ENCODE results near the gene PDE1A. TPM values are rescaled to one million over a fixed set of nuclear protein-coding genes. Genes with fewer than 3 reads are reported as not detected.

Gene PDE1A
- total and polyA plus RNA-seq, 2 of the 13 experiments (the other 11 are each of a cell fraction or from before 2014, with no cell fraction given): not detected

- BruUV-seq (replicated peaks): no TSS peak
- ATAC-seq (no peak), FAIRE-seq (no peak), DNase-seq (ENCODE audit: low spot score) (no peak)
- no peaks in the 10 kb centered on the region for H3K27me3 ChIP-seq (ENCODE audit: control insufficient read depth in 1 of 2, insufficient read depth in 2 of 2, low read length in 2 of 2)
- no peak overlapping the region for H3K27ac ChIP-seq (ENCODE audit: extremely low read length, insufficient read depth, low read length)
- H3K4me3 ChIP-seq (replicated peaks in 1 of 3; ENCODE audit: insufficient read depth in 1 of 3, low read depth in 2 of 3, low read length in 3 of 3): no peak overlapping the region
- H3K9ac ChIP-seq (ENCODE audit: insufficient read depth, low read depth, low read length): no peak overlapping the region
- no peaks in the 10 kb centered on the region for H3K79me2 ChIP-seq (ENCODE audit: insufficient read depth, low read length)
- ChIA-PET CTCF (ENCODE audit: low intra/inter-chr PET ratio, low total read pairs) (no interaction called here), POLR2A (no interaction called here)
- H3K9me3 ChIP-seq (ENCODE audit: low read length): no peaks in the 10 kb centered on the region
- intact Hi-C loops (cut with micrococcal nuclease; ENCODE audit: unreplicated experiment) (no loop called here), in situ Hi-C loops (cut with HindIII; ENCODE audit: extremely low pct_ligation_motif_present, low pct_unique_long_range_greater_than_20kb) (no loop called here)
- H3K4me1 ChIP-seq (ENCODE audit: insufficient read depth, low read length): no peaks in the 10 kb centered on the region
- WGBS (ENCODE audit: low lambda C conversion rate): 8% methylated on average over 4 of the region's 4 CpGs
- H3K36me3 ChIP-seq (replicated peaks in 1 of 2; ENCODE audit: control insufficient read depth in 1 of 2, insufficient read depth in 2 of 2, low read length in 2 of 2): no peaks in the 10 kb centered on the region
- H2AFZ ChIP-seq (ENCODE audit: low read length): no peak overlapping the region
- H4K20me1 ChIP-seq (ENCODE audit: insufficient read depth, low read length): no peaks in the 10 kb centered on the region
- no peak overlapping the region for H3K4me2 ChIP-seq (ENCODE audit: low read depth, low read length)
- no peak for TF ChIP-seq FOSL1 (CRISPR knock-in tag; IDR thresholded peaks at IDR 0.05; ENCODE audit: borderline replicate concordance)
- TF ChIP-seq, protein P1, sequence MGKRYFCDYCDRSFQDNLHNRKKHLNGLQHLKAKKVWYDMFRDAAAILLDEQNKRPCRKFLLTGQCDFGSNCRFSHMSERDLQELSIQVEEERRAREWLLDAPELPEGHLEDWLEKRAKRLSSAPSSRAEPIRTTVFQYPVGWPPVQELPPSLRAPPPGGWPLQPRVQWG (CRISPR knock-in tag; IDR thresholded peaks at IDR 0.05; ENCODE audit: borderline replicate concordance, low read depth): no peak
- TF ChIP-seq MBNL3 (CRISPR knock-in tag; conservative IDR thresholded peaks at IDR 0.05): no peak
- TF ChIP-seq ZNF670 (CRISPR knock-in tag; IDR thresholded peaks at IDR 0.05; ENCODE audit: borderline replicate concordance): no peak
These were observed 46.8 kb upstream of the PDE1A start for GRCh38 chr2:182473635-182474034.

GRCh38 chr2:182463760-182464159 lies 36.9 kb upstream of the PDE1A start:
- Histone ChIP-seq H3K27me3 (ENCODE audit: control insufficient read depth in 1 of 2, insufficient read depth in 2 of 2, low read length in 2 of 2) (no peaks in the 10 kb centered on the region), H3K79me2 (ENCODE audit: insufficient read depth, low read length) (no peaks in the 10 kb centered on the region), H3K4me2 (ENCODE audit: low read depth, low read length) (no peak overlapping the region), H3K9ac (ENCODE audit: insufficient read depth, low read depth, low read length) (no peak overlapping the region), H3K36me3 (replicated peaks in 1 of 2; ENCODE audit: control insufficient read depth in 1 of 2, insufficient read depth in 2 of 2, low read length in 2 of 2) (no peaks in the 10 kb centered on the region), H2AFZ (ENCODE audit: low read length) (no peak overlapping the region), H4K20me1 (ENCODE audit: insufficient read depth, low read length) (no peaks in the 10 kb centered on the region), H3K27ac (ENCODE audit: extremely low read length, insufficient read depth, low read length) (no peak overlapping the region), H3K9me3 (ENCODE audit: low read length) (no peaks in the 10 kb centered on the region), H3K4me3 (replicated peaks in 1 of 3; ENCODE audit: insufficient read depth in 1 of 3, low read depth in 2 of 3, low read length in 3 of 3) (no peak overlapping the region), H3K4me1 (ENCODE audit: insufficient read depth, low read length) (no peaks in the 10 kb centered on the region)
- CTCF ChIA-PET (ENCODE audit: low intra/inter-chr PET ratio, low total read pairs): no interaction called here
- TF ChIP-seq ZFY (CRISPR knock-in tag; IDR thresholded peaks at IDR 0.05) (no peak), ZNF781 (CRISPR knock-in tag; IDR thresholded peaks at IDR 0.05; ENCODE audit: borderline replicate concordance, not compliant biosample characterization) (no peak), NR2F6 (IDR thresholded peaks at IDR 0.05) (no peak), NR2F6 (CRISPR knock-in tag; IDR thresholded peaks at IDR 0.05) (no peak), ZNF83 (CRISPR knock-in tag; IDR thresholded peaks at IDR 0.05; ENCODE audit: borderline replicate concordance) (no peak), POLR2A (IDR thresholded peaks at IDR 0.05; ENCODE audit: insufficient read depth in 1 of 2, low read depth in 2 of 2, low read length in 2 of 2) (no peak), HNRNPLL (IDR thresholded peaks at IDR 0.05; ENCODE audit: low read depth, low read length, poor library complexity, severe bottlenecking) (no peak), ZNF619 (CRISPR knock-in tag; IDR thresholded peaks at IDR 0.05) (no peak)
- TF ChIP-seq, protein P2, sequence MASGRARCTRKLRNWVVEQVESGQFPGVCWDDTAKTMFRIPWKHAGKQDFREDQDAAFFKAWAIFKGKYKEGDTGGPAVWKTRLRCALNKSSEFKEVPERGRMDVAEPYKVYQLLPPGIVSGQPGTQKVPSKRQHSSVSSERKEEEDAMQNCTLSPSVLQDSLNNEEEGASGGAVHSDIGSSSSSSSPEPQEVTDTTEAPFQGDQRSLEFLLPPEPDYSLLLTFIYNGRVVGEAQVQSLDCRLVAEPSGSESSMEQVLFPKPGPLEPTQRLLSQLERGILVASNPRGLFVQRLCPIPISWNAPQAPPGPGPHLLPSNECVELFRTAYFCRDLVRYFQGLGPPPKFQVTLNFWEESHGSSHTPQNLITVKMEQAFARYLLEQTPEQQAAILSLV (CRISPR knock-in tag; IDR thresholded peaks at IDR 0.05; ENCODE audit: borderline replicate concordance): no peak
- no peak for FAIRE-seq
- POLR2A ChIA-PET: no interaction called here
- WGBS (ENCODE audit: low lambda C conversion rate): 0% methylated on average over 1 of the region's 1 CpG
- no TSS peak for BruUV-seq (replicated peaks)
- intact Hi-C loops (cut with micrococcal nuclease; ENCODE audit: unreplicated experiment) (no loop called here), in situ Hi-C loops (cut with HindIII; ENCODE audit: extremely low pct_ligation_motif_present, low pct_unique_long_range_greater_than_20kb) (no loop called here)
- no peak for DNase-seq (ENCODE audit: low spot score)
- no peak for ATAC-seq

Measured in HepG2 (cell line).